Measurements from ENCODE around the gene FHL2. TPM values are rescaled to one million over a fixed set of nuclear protein-coding genes. Genes with fewer than 3 reads are reported as not detected.

The FHL2 gene
- total and polyA plus RNA-seq, 9 of the 15 experiments (the other 6 are each of a cell fraction or from before 2014, with no cell fraction given): 7.5 to 33.1 (median 23.9) TPM

- ChIA-PET POLR2A (no interaction called here), CTCF (ENCODE audit: low intra/inter-chr PET ratio) (no interaction called here)
- DNase-seq (ENCODE audit: extremely low read depth in 1 of 4, low spot score in 3 of 4): no peak
- H2AFZ ChIP-seq (ENCODE audit: low read depth, low read length): no peak overlapping the region
- no peak for ATAC-seq
- intact Hi-C loops (cut with micrococcal nuclease) (no loop called here), in situ Hi-C loops (cut with MboI) (no loop called here)
- no peak for FAIRE-seq
- H3K9me1 ChIP-seq (ENCODE audit: control insufficient read depth, insufficient read depth, low read length): no peaks in the 10 kb centered on the region
- 0 out of 2 replicates have a peak, but pooled peaks cover 3% of the 10 kb centered on the region for H4K20me1 ChIP-seq (replicated peaks; ENCODE audit: control insufficient read depth, insufficient read depth, low read length)
- H3K27me3 ChIP-seq (ENCODE audit: control insufficient read depth in 2 of 2, insufficient read depth in 2 of 2, low read length in 2 of 2): no peaks in the 10 kb centered on the region
- 81% methylated on average over 11 of the region's 11 CpGs for WGBS (ENCODE audit: insufficient coverage, low coverage, missing lambda C conversion rate)
- no peak overlapping the region for H3K4me2 ChIP-seq (ENCODE audit: insufficient read depth, low read length)
- no peak overlapping the region for H3K4me3 ChIP-seq
- no peak overlapping the region for H3K9ac ChIP-seq (ENCODE audit: insufficient read depth in 1 of 2, low read depth in 2 of 2, low read length in 2 of 2)
- H3K27ac ChIP-seq (ENCODE audit: extremely low read depth, low read depth, low read length): no peak overlapping the region
- no TSS peak for BruUV-seq (replicated peaks)
- peaks cover 79% of the 10 kb centered on the region for H3K36me3 ChIP-seq (ENCODE audit: control insufficient read depth, insufficient read depth, low read length)
- peaks cover 2% of the 10 kb centered on the region; the same call in 1 of the 2 replicates for H3K9me3 ChIP-seq (replicated peaks; ENCODE audit: control insufficient read depth, insufficient read depth, low read depth, low read length)
- no peaks in the 10 kb centered on the region for H3K79me2 ChIP-seq (ENCODE audit: control insufficient read depth, insufficient read depth, low read length)
- H3K4me1 ChIP-seq (replicated peaks in 1 of 2; ENCODE audit: control insufficient read depth in 2 of 2, insufficient read depth in 2 of 2, low read length in 2 of 2): no peaks in the 10 kb centered on the region
- TF ChIP-seq E2F8 (IDR thresholded peaks at IDR 0.05; ENCODE audit: low read depth, partially characterized antibody) (no peak), ZNF316 (IDR thresholded peaks at IDR 0.05) (peak; percentile 73), RFX5 (IDR thresholded peaks at IDR 0.05; ENCODE audit: low read depth, low read length) (no peak), POLR2H (tag; IDR thresholded peaks at IDR 0.05; ENCODE audit: low read depth) (no peak), SMARCB1 (IDR thresholded peaks at IDR 0.05; ENCODE audit: insufficient read length, low read depth) (no peak), MAFK (IDR thresholded peaks at IDR 0.05; ENCODE audit: low read length) (0 out of 2 replicates have a peak, but pooled peaks have one; percentile 37), ZNF764 (CRISPR knock-in tag; IDR thresholded peaks at IDR 0.05; ENCODE audit: low read depth) (no peak), SFPQ (IDR thresholded peaks at IDR 0.05; ENCODE audit: low read depth, low read length) (no peak), FOXP4 (CRISPR knock-in tag; IDR thresholded peaks at IDR 0.05; ENCODE audit: borderline replicate concordance) (no peak)
Observed at GRCh38 chr2:105361102-105361889, 37.6 kb downstream of the FHL2 start.
